Neuronal stem cell (in vitro differentiated cells): ENCODE measurements around the gene TPRG1.

Source experiments
- DNase-seq: peaks from one replicate; pipeline ENCODE4 v3.0.0-alpha.2; 2013; ENCODE audit warnings: low spot score
- H2AFZ ChIP-seq: one replicate; pipeline ENCODE4 v1.6.1; 2013; ENCODE audit warnings: mild to moderate bottlenecking, low read length, inconsistent platforms
- H2AK5ac ChIP-seq: 2 replicates; pipeline ENCODE4 v1.6.1; 2013; ENCODE audit warnings: low read depth, mild to moderate bottlenecking, inconsistent platforms, low read length, moderate library complexity, mixed read lengths
- H2BK120ac ChIP-seq: 2 replicates; pipeline ENCODE4 v1.6.1; 2013; ENCODE audit warnings: low read depth, mild to moderate bottlenecking, inconsistent platforms, low read length, moderate library complexity, mixed read lengths
- H2BK12ac ChIP-seq: one replicate; pipeline ENCODE4 v1.6.1; 2013; ENCODE audit warnings: low read length, inconsistent platforms
- H2BK15ac ChIP-seq: 2 replicates; pipeline ENCODE4 v1.6.1; 2013; ENCODE audit warnings: mild to moderate bottlenecking, low read length, inconsistent platforms, mixed read lengths
- H2BK5ac ChIP-seq: one replicate; pipeline ENCODE4 v1.6.1; 2013; ENCODE audit warnings: inconsistent platforms, mild to moderate bottlenecking, low read length, moderate library complexity
- H3K14ac ChIP-seq: one replicate; pipeline ENCODE4 v1.6.1; 2013; ENCODE audit warnings: low read length, inconsistent platforms
- H3K18ac ChIP-seq: 2 replicates; pipeline ENCODE4 v1.6.1; 2013; ENCODE audit warnings: low read length, inconsistent platforms
- H3K23ac ChIP-seq: 2 replicates; pipeline ENCODE4 v1.6.1; 2013; ENCODE audit warnings: low read depth, mild to moderate bottlenecking, mixed read lengths, low read length, inconsistent platforms; ENCODE audit not compliant: poor library complexity
- H3K27ac ChIP-seq: replicated peaks from 3 replicates; pipeline ENCODE4 v1.5.1; 2013; ENCODE audit warnings: low read length, inconsistent platforms
- H3K27me3 ChIP-seq, 3 experiments: 2 replicates each; pipeline ENCODE4 v1.6.1; 2013; ENCODE audit warnings: low read length in 3 of 3, mild to moderate bottlenecking in 2 of 3, inconsistent platforms in 1 of 3, low read depth in 1 of 3, mixed read lengths in 1 of 3, moderate library complexity in 1 of 3; ENCODE audit not compliant: control insufficient read depth in 3 of 3, insufficient read depth in 3 of 3
- H3K36me3 ChIP-seq, 2 donors: replicated peaks in 1 of 2; 2 replicates each; pipeline ENCODE4 v1.6.1; 2013; ENCODE audit warnings: low read length in 2 of 2; ENCODE audit not compliant: control insufficient read depth in 2 of 2, insufficient read depth in 2 of 2
- H3K4ac ChIP-seq: 2 replicates; pipeline ENCODE4 v1.6.1; 2013; ENCODE audit warnings: inconsistent platforms, mild to moderate bottlenecking, low read length, moderate library complexity
- H3K4me1 ChIP-seq, 2 donors: 1 replicate in 1 of 2; 2 replicates in 1 of 2; pipeline ENCODE4 v1.6.1; 2013; ENCODE audit warnings: low read length in 2 of 2, low read depth in 1 of 2; ENCODE audit not compliant: control insufficient read depth in 2 of 2, insufficient read depth in 1 of 2
- H3K4me2 ChIP-seq: one replicate; pipeline ENCODE4 v1.6.1; 2013; ENCODE audit warnings: mild to moderate bottlenecking, low read length, inconsistent platforms; ENCODE audit not compliant: insufficient read depth, poor library complexity, severe bottlenecking
- H3K4me3 ChIP-seq, 2 donors: 2 replicates each; pipeline ENCODE4 v1.5.1; 2013; ENCODE audit warnings: low read length in 2 of 2, mild to moderate bottlenecking in 2 of 2, inconsistent platforms in 1 of 2, moderate library complexity in 1 of 2
- H3K79me1 ChIP-seq: one replicate; pipeline ENCODE4 v1.6.1; 2013; ENCODE audit warnings: low read depth, mild to moderate bottlenecking, inconsistent platforms, low read length, moderate library complexity
- H3K9ac ChIP-seq: one replicate; pipeline ENCODE4 v1.6.1; 2013; ENCODE audit warnings: mild to moderate bottlenecking, low read depth, low read length, inconsistent platforms; ENCODE audit not compliant: poor library complexity
- H3K9me3 ChIP-seq, 2 donors: replicated peaks in 1 of 2; 2 replicates each; pipeline versions ENCODE3 to v1.6.1; 2013; ENCODE audit warnings: low read length in 2 of 2, mild to moderate bottlenecking in 2 of 2, inconsistent platforms in 1 of 2, low read depth in 1 of 2, mixed read lengths in 1 of 2, moderate library complexity in 1 of 2; ENCODE audit not compliant: control insufficient read depth in 2 of 2, insufficient read depth in 1 of 2
- H4K8ac ChIP-seq: one replicate; pipeline ENCODE4 v1.6.1; 2013; ENCODE audit warnings: low read depth, mild to moderate bottlenecking, inconsistent platforms, low read length, moderate library complexity
- H4K91ac ChIP-seq: one replicate; pipeline ENCODE4 v1.6.1; 2013; ENCODE audit warnings: low read length, low read depth, mild to moderate bottlenecking, inconsistent platforms; ENCODE audit not compliant: poor library complexity
- WGBS, 2 donors: extraction: QIAGEN DNeasy Blood & Tissue Kit; methylation state at CpG; one replicate each; pipeline ENCODE4 v1.1.7; 2013; ENCODE audit warnings: missing lambda C conversion rate in 2 of 2, mixed read lengths in 1 of 2; ENCODE audit not compliant: insufficient read length in 2 of 2, insufficient replicate concordance in 1 of 2; ENCODE audit errors: extremely low coverage in 2 of 2; 5-methylcytosine and 5-hydroxymethylcytosine counted together

The TPRG1 gene

GRCh38 chr3:189372243-189372642 lies 200.5 kb downstream of the TPRG1 start:
- DNase-seq: no peak
- H3K4me3 ChIP-seq: no peak overlapping the region
- no peak overlapping the region for H3K4me2 ChIP-seq
- H3K4ac ChIP-seq: no peak overlapping the region
- H3K36me3 ChIP-seq: no peaks in the 10 kb centered on the region
- H2AFZ ChIP-seq: no peak overlapping the region
- H3K79me1 ChIP-seq: no peaks in the 10 kb centered on the region
- H3K18ac ChIP-seq: no peak overlapping the region
- H2BK15ac ChIP-seq: no peak overlapping the region
- H2BK5ac ChIP-seq: no peak overlapping the region
- no CpG with 5 or more reads among the region's 3 CpGs for WGBS, 2 donors
- H3K27me3 ChIP-seq: no peaks in the 10 kb centered on the region
- no peak overlapping the region for H2AK5ac ChIP-seq
- no peak overlapping the region for H2BK120ac ChIP-seq
- no peak overlapping the region for H3K23ac ChIP-seq
- no peak overlapping the region for H4K8ac ChIP-seq
- H3K14ac ChIP-seq: no peak overlapping the region
- H3K27ac ChIP-seq: no peak overlapping the region
- no peak overlapping the region for H3K9ac ChIP-seq
- no peak overlapping the region for H2BK12ac ChIP-seq
- no peak overlapping the region for H4K91ac ChIP-seq
- no peaks in the 10 kb centered on the region for H3K9me3 ChIP-seq
- no peaks in the 10 kb centered on the region for H3K4me1 ChIP-seq
